ENCODE data around the gene PPP1R9A.

DNA sequence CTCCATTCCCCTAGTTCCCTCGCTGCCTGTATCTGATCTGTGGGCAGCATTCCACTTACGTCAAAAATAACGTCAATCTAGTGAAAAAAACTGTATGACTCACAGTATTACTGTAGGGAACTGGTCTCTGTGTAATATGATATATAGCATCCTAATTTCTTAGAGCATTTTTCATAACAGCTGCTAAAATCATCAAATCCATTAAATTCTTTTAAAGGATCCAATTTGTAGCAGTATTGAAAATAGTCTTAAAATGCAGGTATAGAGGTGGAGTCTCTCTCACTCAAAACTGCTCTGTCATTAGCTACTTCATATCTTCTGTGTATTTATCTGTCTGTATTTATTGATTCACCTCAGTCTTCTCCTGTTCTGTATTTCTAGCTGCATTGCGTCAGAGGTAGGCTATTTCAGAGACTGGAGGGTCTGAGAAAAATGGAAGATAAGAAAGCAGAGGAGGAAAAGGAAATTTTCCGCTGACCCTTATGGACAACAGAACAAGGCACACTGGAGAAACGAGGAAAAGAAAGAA, 357.0 kb downstream of the PPP1R9A start:
- TF ChIP-seq, protein P1, sequence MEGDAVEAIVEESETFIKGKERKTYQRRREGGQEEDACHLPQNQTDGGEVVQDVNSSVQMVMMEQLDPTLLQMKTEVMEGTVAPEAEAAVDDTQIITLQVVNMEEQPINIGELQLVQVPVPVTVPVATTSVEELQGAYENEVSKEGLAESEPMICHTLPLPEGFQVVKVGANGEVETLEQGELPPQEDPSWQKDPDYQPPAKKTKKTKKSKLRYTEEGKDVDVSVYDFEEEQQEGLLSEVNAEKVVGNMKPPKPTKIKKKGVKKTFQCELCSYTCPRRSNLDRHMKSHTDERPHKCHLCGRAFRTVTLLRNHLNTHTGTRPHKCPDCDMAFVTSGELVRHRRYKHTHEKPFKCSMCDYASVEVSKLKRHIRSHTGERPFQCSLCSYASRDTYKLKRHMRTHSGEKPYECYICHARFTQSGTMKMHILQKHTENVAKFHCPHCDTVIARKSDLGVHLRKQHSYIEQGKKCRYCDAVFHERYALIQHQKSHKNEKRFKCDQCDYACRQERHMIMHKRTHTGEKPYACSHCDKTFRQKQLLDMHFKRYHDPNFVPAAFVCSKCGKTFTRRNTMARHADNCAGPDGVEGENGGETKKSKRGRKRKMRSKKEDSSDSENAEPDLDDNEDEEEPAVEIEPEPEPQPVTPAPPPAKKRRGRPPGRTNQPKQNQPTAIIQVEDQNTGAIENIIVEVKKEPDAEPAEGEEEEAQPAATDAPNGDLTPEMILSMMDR (IDR thresholded peaks at IDR 0.05; ENCODE audit: insufficient read depth, low read length, poor library complexity, severe bottlenecking): no peak
- TF ChIP-seq EZH2phosphoT487 (conservative IDR thresholded peaks at IDR 0.05; ENCODE audit: low read length): no peak

Measured in SU-DHL-6 (cell line).